NCI-H2196 treated with DMSO at 0.1 percent for 48 hours (cell line): Measurements from ENCODE around the gene FCGBP.
"Not testable (repeated sequence)": the region's sequence is repeated elsewhere in the genome, so short reads cannot be mapped to it uniquely, and the experiment has no call there.

Experiments used
- DNase-seq: peaks from one replicate; lab custom pipeline; 2025; ENCODE audit not compliant: unreplicated experiment; lab: John Stamatoyannopoulos, UW

Gene FCGBP

DNA sequence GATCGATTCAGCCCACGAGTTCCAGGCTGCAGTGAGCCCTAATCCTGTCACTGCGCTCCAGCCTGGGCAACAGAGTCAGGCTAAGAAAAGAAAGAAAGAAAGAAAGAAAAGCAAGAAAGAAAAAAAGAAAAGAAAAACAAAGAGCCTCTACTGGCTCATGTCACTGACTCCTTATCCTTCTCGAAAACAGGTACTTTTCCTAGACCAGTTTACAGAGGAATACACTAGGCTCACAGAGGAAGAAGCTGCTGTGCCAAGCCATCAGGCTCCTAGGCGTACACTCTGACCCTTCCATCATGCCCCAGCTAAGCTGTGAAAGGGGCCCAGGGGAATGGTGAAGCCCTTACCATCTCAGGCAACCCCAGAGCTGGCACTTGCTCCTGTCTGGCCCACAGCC is 41.9 kb downstream of the FCGBP start:
- not testable (repeated sequence) for DNase-seq

DNA sequence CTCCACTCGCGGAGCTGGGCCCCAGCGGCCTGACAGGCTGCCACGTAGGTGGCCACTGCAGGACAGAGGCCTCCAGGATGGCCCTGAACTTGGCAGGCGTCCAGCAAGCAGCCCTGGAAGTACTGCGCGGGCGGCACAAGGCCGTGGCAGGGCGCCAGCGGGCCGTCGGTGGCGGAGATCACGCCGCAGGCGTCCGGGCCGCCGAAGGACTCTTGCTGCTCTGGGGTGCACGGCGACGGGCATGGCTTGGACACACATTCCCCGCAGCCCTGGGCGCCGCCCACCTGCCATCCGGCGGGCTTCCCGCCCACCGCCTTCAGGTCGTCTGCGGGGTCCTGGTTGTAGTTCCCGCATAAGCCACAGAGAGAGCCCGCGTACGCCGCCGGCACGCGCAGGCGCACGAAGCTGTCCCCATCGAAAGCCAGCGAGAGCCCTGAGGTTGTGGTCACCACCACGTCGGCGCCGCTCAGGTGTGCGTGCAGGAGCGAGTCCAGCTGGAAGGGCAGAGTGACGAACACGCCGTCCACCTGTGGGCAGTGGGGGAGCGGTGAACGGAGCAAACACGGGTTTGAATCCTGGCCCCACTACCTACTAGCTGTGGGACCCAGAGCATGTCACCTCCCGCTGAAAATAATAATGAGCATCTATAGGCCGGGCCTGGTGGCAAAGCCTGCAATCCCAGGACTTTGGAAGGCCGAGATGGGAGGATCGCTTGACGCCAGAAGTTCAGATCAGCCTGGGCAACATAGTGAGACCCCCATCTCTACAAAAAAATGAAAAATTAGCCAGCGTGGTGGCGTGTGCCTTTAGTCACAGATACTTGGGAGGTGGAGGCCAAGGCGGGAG is 42.6 kb downstream of the FCGBP start:
- DNase-seq: not testable (repeated sequence)

DNA sequence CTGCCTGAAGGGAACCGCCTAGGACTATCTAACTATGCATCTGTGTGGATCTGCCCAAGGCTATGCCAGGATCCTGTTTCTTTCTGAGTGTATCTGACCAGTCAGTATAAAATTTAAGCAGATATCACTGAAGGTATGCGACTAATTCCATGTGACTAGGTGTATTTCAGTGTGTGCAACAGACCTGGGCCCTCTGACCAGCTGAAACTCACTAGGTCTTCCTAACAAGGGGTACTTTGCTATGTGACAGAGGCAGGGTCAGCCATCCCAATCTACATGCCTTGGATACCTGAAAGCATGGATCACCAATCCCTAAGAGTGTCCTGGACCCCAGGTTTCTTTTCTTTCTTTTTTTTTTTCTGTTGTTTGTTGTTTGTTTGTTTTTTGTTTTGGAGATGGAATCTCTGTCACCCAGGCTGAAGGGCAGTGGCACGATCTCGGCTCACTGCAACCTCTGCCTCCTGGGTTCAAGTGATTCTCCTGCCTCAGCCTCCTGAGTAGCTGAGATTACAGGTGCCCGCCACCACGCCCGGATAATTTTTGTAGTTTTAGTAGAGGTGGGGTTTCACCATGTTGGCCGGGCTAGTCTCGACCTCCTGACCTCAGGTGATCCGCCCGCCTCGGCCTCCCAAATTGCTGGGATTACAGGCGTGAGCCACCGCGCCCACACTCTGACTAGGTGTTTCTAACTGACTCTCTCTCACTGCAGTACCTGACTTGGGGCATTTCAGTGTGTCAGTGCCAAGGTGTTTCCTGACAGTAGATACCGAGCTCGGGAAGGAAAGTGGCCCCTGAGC is 43.5 kb downstream of the FCGBP start:
- no peak for DNase-seq

DNA sequence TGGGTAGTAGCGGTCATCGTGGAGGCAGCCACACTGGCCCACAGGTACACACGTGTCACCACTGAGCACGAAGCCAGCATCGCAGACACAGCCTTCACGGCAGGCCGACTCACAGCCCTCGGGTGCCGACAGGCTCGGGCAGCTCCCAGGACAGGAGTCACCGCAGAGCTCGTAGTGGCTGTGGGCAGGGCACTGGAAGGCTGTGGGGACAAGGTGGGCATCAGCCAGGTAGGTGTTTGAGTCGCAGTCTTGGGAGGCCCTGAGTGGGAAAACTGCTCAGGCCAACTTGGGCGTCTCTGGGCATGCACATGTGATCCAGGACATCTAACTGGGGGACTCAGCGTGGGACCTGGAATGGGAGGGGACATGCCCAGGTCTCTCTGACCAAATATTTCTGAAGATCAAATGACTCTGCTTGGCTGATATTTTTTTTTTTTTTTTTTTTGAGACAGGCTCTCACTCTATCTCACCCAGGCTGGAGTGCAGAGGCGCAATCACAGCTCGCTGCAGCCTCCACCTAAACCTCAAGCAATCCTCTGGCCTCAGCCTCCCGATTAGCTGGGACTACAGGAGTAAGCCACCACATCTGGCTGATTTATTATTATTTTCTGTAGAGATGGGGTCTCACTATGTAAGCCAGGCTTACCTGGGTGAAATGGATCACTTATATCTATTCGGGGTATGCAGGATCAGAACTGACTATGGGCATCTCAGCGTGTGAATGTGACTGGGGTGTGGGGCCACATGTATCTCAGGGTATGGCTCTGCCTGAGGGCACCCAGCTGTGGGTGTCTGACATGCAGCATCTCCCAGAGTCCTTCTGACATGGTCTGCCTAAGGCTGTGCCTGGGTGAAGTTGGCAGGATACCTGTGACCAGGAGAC is 44.3 kb downstream of the FCGBP start:
- DNase-seq: not testable (repeated sequence)

DNA sequence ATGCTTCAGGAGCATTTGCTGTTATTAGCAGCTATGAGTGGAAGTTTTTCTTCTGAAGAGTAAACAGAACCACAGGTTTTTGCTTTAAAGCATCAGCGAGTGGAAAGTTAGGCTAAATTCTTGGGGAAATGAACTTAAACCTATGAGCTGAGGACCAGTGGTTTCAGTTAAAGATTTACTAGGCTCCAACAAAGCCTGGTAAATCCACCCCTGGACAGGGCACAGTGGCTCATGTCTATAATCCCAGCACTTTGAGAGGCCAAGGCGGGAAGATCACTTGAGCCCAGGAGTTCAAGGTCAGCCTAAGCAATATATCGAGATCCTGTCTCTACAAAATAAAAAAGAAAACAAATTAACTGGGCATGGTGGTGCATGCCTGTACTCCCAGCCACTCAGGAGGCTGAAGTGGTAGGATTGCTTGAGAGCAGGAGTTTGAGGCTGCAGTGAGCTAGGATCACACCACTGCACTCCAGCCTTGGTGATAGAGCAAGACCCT is 46.9 kb downstream of the FCGBP start:
- DNase-seq: not testable (repeated sequence)

DNA sequence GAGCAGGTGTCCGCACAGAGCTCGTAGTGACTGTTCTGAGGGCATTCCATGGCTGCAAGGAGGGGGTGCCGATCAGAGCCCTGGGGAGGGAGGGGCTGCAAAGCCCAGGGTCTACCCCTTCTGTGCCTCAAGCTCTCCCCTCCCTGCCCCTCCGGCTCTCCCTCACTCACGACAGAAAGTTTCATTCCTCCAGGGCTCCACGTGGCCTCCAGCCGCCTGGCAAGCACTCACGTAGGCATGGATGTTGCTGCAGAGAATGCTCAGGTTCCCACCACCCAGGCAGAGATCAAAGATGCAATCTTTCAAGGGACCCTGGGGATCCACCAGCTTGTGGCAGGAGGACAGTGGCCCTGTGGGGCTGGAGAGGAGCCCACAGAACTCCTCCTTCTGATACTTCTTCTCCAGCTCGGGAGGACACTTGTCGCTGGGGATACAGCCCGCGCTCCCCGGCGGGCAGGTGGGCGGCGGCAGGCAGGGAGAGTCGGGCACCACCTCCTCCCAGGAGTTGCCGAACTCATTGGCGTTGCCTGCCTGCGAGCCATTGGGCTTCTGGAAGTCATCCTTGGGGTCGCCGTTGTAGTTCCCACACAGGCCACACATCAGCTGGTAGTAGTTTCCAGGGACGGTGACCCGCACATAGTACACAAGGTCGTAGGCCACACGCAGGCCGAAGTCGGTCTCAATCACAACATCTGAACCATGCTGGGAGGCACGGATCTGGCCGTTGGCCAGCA is 48.4 kb downstream of the FCGBP start:
- not testable (repeated sequence) for DNase-seq

DNA sequence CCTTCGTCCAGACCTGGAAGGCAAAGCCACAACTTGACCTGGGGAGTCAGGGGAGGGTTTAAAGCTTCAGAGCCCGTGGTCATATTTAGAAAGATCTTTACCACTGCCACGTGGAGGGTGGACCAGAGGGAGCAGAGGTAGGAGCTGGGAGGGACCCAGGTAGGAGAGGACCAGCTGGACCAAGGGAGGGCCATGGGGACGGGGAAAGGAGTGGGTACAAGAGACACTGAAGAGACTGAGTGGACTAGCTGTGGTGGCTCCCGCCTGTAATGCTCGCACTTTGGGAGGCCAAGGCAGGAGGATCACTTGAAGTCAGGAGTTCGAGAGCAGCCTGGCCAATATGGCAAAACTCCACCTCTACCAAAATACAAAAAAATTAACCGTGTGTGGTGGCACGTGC is 49.7 kb downstream of the FCGBP start:
- not testable (repeated sequence) for DNase-seq
